WERI-Rb-1 (cell line): ENCODE data around the gene ZMIZ2.

Source experiments
- DNase-seq: peaks from one replicate; pipeline ENCODE4 v3.0.0-alpha.2; 2020
- H3K27ac ChIP-seq: fragments of 250-450 bp; sonication (Bioruptor Pico); 2 replicates; pipeline ENCODE4 v1.5.1; 2020; ENCODE audit warnings: mild to moderate bottlenecking, moderate library complexity
- H3K27me3 ChIP-seq: fragments of 250-450 bp; sonication (Bioruptor Pico); 2 replicates; pipeline ENCODE4 v1.5.1; 2021; ENCODE audit warnings: mild to moderate bottlenecking, low read depth, moderate library complexity; ENCODE audit not compliant: insufficient read depth, severe bottlenecking
- H3K36me3 ChIP-seq: fragments of 250-450 bp; sonication (Bioruptor Pico); 2 replicates; pipeline ENCODE4 v1.5.1; 2020; ENCODE audit warnings: mild to moderate bottlenecking, moderate library complexity
- H3K4me3 ChIP-seq: 2 replicates; pipeline ENCODE4 v1.5.1; 2011; ENCODE audit warnings: low read depth, mild to moderate bottlenecking, control low read depth, low read length
- H3K9me3 ChIP-seq: fragments of 250-450 bp; sonication (Bioruptor Pico); 2 replicates; pipeline ENCODE4 v1.5.1; 2021; ENCODE audit warnings: mild to moderate bottlenecking, moderate library complexity; ENCODE audit not compliant: severe bottlenecking
- CTCF ChIP-seq: IDR thresholded peaks from 2 replicates; pipeline ENCODE4 v1.5.1; 2011; ENCODE audit warnings: low read depth, mild to moderate bottlenecking, control low read depth, inconsistent platforms, low read length

Gene ZMIZ2

GRCh38 chr7:44757739-44758138, 9.1 kb downstream of the ZMIZ2 start:
- H3K36me3 ChIP-seq, result peaks cover 32% of the 10 kb centered on the region
- no peak for TF ChIP-seq CTCF
- DNase-seq, result no peak

GRCh38 chr7:44759246-44759645, 10.6 kb downstream of the ZMIZ2 start:
- Histone ChIP-seq H3K27ac (no peak overlapping the region), H3K9me3 (no peaks in the 10 kb centered on the region), H3K36me3 (peaks cover 47% of the 10 kb centered on the region), H3K27me3 (no peaks in the 10 kb centered on the region), H3K4me3 (no peak overlapping the region)
- no peak for TF ChIP-seq CTCF
- DNase-seq, result no peak

More at GRCh38 chr7:44757739-44758138, 9.1 kb downstream of the ZMIZ2 start:
- H3K27ac ChIP-seq, result no peak overlapping the region
- H3K4me3 ChIP-seq, result no peak overlapping the region
- H3K27me3 ChIP-seq, result no peaks in the 10 kb centered on the region
- no peaks in the 10 kb centered on the region for H3K9me3 ChIP-seq

GRCh38 chr7:44760034-44760580, 11.5 kb downstream of the ZMIZ2 start:
- no peak for DNase-seq
- Histone ChIP-seq H3K36me3 (peaks cover 56% of the 10 kb centered on the region), H3K9me3 (no peaks in the 10 kb centered on the region), H3K27me3 (no peaks in the 10 kb centered on the region), H3K4me3 (no peak overlapping the region), H3K27ac (no peak overlapping the region)
- no peak for TF ChIP-seq CTCF

DNA sequence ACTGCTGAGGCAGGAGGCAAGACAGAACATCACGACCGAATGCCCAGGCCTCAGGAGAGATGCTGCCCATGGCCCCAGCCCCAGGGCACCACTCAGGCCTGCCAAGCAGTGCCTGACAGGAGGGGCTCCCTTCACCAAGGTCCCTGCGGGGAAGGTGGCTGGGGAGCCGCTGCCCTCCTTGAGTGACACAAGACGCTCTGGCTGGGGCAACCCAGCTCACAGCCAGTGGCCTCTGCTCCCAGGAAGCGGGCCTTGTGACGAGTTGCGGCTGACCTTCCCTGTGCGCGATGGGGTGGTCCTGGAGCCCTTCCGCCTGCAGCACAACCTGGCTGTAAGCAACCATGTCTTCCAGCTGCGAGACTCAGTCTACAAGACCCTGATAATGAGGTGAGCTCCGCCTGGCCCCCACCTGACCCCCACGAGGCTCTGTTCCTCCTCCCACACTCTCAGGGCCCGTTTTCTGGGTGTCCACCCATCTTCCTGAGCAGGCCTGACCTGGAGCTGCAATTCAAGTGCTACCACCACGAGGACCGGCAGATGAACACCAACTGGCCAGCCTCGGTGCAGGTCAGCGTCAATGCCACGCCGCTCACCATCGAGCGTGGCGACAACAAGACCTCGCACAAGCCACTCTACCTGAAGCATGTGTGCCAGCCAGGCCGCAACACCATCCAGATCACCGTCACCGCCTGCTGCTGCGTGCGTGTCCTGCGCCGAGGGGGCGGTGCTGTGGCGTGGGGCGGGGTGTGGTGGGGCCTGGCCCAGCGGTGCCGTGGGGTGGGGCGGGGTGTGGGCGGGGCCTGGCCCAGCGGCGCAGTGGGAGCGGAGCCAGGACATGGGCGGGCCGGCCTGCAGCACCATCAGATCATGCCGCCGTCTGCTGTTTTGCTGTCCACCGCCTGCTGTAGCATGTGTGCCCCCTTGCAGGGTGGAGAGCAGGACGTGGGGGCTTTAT, 12.8 kb downstream of the ZMIZ2 start:
- H3K27me3 ChIP-seq, result no peaks in the 10 kb centered on the region
- no peak overlapping the region for H3K27ac ChIP-seq
- H3K36me3 ChIP-seq, result peaks cover 65% of the 10 kb centered on the region
- no peak for TF ChIP-seq CTCF
- no peak for DNase-seq
- no peak overlapping the region for H3K4me3 ChIP-seq
- H3K9me3 ChIP-seq, result no peaks in the 10 kb centered on the region

- TF ChIP-seq CTCF, result no peak
- no peak overlapping the region for H3K27ac ChIP-seq
- no peak overlapping the region for H3K4me3 ChIP-seq
- no peak for DNase-seq
- peaks cover 66% of the 10 kb centered on the region for H3K36me3 ChIP-seq
- H3K9me3 ChIP-seq, result no peaks in the 10 kb centered on the region
- no peaks in the 10 kb centered on the region for H3K27me3 ChIP-seq
Measured at GRCh38 chr7:44762300-44762699, 13.7 kb downstream of the ZMIZ2 start.
